DMS 273 (cell line): ENCODE measurements around the gene NAA35.
"Not testable (repeated sequence)": the region's sequence is repeated elsewhere in the genome, so short reads cannot be mapped to it uniquely, and the experiment has no call there.

ENCODE experiments used
- DNase-seq: peaks from one replicate; lab custom pipeline; 2025; ENCODE audit not compliant: unreplicated experiment; lab: John Stamatoyannopoulos, UW

NAA35 gene

GRCh38 chr9:85943757-85944430, 2.9 kb downstream of the NAA35 start:
- no peak for DNase-seq

- no peak for DNase-seq
These were observed 3.7 kb downstream of the NAA35 start for GRCh38 chr9:85944672-85945071.

- DNase-seq, result no peak
These were observed 8.8 kb downstream of the NAA35 start for GRCh38 chr9:85949586-85950335.

- no peak for DNase-seq
These were observed 19.0 kb downstream of the NAA35 start for GRCh38 chr9:85959955-85960354.

GRCh38 chr9:85960688-85961093, 19.7 kb downstream of the NAA35 start:
- peak; percentile 51 for DNase-seq

- DNase-seq, result no peak
These were observed 23.6 kb downstream of the NAA35 start for GRCh38 chr9:85964526-85964925.

- DNase-seq, result no peak
These were observed 24.0 kb downstream of the NAA35 start for GRCh38 chr9:85964949-85965348.

GRCh38 chr9:85969727-85970126, 28.8 kb downstream of the NAA35 start:
- DNase-seq, result no peak

GRCh38 chr9:85971731-85972130, 30.8 kb downstream of the NAA35 start:
- no peak for DNase-seq

GRCh38 chr9:85973238-85973637, 32.3 kb downstream of the NAA35 start:
- no peak for DNase-seq

- DNase-seq, result not testable (repeated sequence)
These were observed 33.2 kb downstream of the NAA35 start for GRCh38 chr9:85974055-85974547.

- DNase-seq, result peak; percentile 82
These were observed 37.5 kb downstream of the NAA35 start for GRCh38 chr9:85978496-85978895.

GRCh38 chr9:85981369-85981768, 40.4 kb downstream of the NAA35 start:
- DNase-seq, result no peak

GRCh38 chr9:85984457-85984856, 43.5 kb downstream of the NAA35 start:
- DNase-seq, result no peak

- no peak for DNase-seq
These were observed 46.3 kb downstream of the NAA35 start for GRCh38 chr9:85987236-85987635.

- DNase-seq, result no peak
These were observed 53.2 kb downstream of the NAA35 start for GRCh38 chr9:85994191-85994590.

- no peak for DNase-seq
These were observed 54.2 kb downstream of the NAA35 start for GRCh38 chr9:85995097-85995496.

GRCh38 chr9:85995599-85995998, 54.7 kb downstream of the NAA35 start:
- no peak for DNase-seq

GRCh38 chr9:86005253-86005775, 64.4 kb downstream of the NAA35 start:
- no peak for DNase-seq

GRCh38 chr9:86009133-86009532, 68.2 kb downstream of the NAA35 start:
- DNase-seq, result no peak

- no peak for DNase-seq
These were observed 79.8 kb downstream of the NAA35 start for GRCh38 chr9:86020731-86021130.

- DNase-seq, result no peak
These were observed 80.2 kb downstream of the NAA35 start for GRCh38 chr9:86021166-86021565.
